GM12891 (cell line): ENCODE results near the gene RTN1.

Experiments used
- POLR2A ChIP-seq: IDR thresholded peaks from 2 replicates; pipeline ENCODE4 v1.6.1; 2011; ENCODE audit warnings: low read depth, low read length, control low read depth
- SPI1 ChIP-seq: IDR thresholded peaks from 2 replicates; pipeline ENCODE4 v1.6.1; 2011; ENCODE audit warnings: low read depth, low read length, control low read depth
- TAF1 ChIP-seq: IDR thresholded peaks from 2 replicates; pipeline ENCODE4 v1.6.1; 2011; ENCODE audit warnings: low read depth, low read length, control low read depth

GRCh38 chr14:59828276-59828675, 42.3 kb downstream of the RTN1 start:
- TF ChIP-seq TAF1 (no peak), POLR2A (no peak), SPI1 (no peak)
